ENCODE measurements around the gene NPTX1. TPM values are rescaled to one million over a fixed set of nuclear protein-coding genes. Genes with fewer than 3 reads are reported as not detected.

The NPTX1 gene
- total and polyA plus RNA-seq, 4 donors = 0.56 to 7.5 (median 1.2) TPM

- 46 to 54% methylated on average over 6 to 7 of the region's 7 CpGs for WGBS, 2 donors
- no peaks in the 10 kb centered on the region for H3K36me3 ChIP-seq (ENCODE audit: control insufficient read depth in 4 of 4, insufficient read depth in 4 of 4, low read length in 4 of 4)
- no peak for TF ChIP-seq CTCF (IDR thresholded peaks at IDR 0.05; ENCODE audit: control extremely low read depth, extremely low read depth)
- no peaks in the 10 kb centered on the region for H3K4me1 ChIP-seq (ENCODE audit: control insufficient read depth in 5 of 5, insufficient read depth in 5 of 5, low read length in 5 of 5)
- no peak overlapping the region for H3K27ac ChIP-seq (ENCODE audit: low read depth in 1 of 2, low read length in 1 of 2)
- no peak overlapping the region for H3K9ac ChIP-seq (ENCODE audit: insufficient read depth in 1 of 2, low read length in 2 of 2)
- H3K4me3 ChIP-seq = no peak overlapping the region
- H3K27me3 ChIP-seq (ENCODE audit: control insufficient read depth in 3 of 3, insufficient read depth in 3 of 3, low read length in 2 of 3) = peaks cover 3 to 38% (median 9%) of the 10 kb centered on the region in 3 donors
- no peak for ATAC-seq (ENCODE audit: insufficient read depth, low FRiP score)
- H3K9me3 ChIP-seq (ENCODE audit: control insufficient read depth in 4 of 4, insufficient read depth in 3 of 4, low read length in 3 of 4) = peaks cover 0 to 22% (median 0%) of the 10 kb centered on the region in 4 donors
- DNase-seq = no peak
Observed at GRCh38 chr17:80487511-80487910, 11.1 kb upstream of the NPTX1 start.

- Histone ChIP-seq H3K4me3 (no peak overlapping the region), H3K27me3 (ENCODE audit: control insufficient read depth in 3 of 3, insufficient read depth in 3 of 3, low read length in 2 of 3) (peaks cover 7 to 46% (median 14%) of the 10 kb centered on the region in 3 donors), H3K9ac (ENCODE audit: insufficient read depth in 1 of 2, low read length in 2 of 2) (no peak overlapping the region), H3K36me3 (ENCODE audit: control insufficient read depth in 4 of 4, insufficient read depth in 4 of 4, low read length in 4 of 4) (no peaks in the 10 kb centered on the region), H3K9me3 (ENCODE audit: control insufficient read depth in 4 of 4, insufficient read depth in 3 of 4, low read length in 3 of 4) (peaks cover 0 to 22% (median 0%) of the 10 kb centered on the region in 4 donors), H3K27ac (ENCODE audit: low read depth in 1 of 2, low read length in 1 of 2) (no peak overlapping the region), H3K4me1 (ENCODE audit: control insufficient read depth in 5 of 5, insufficient read depth in 5 of 5, low read length in 5 of 5) (no peaks in the 10 kb centered on the region)
- no peak for DNase-seq
- no peak for ATAC-seq (ENCODE audit: insufficient read depth, low FRiP score)
- TF ChIP-seq CTCF (IDR thresholded peaks at IDR 0.05; ENCODE audit: control extremely low read depth, extremely low read depth) = no peak
- WGBS, 2 donors = 36 to 38% methylated on average over 17 of the region's 17 CpGs
Observed at GRCh38 chr17:80486692-80487091, 10.3 kb upstream of the NPTX1 start.

- TF ChIP-seq CTCF (IDR thresholded peaks at IDR 0.05; ENCODE audit: control extremely low read depth, extremely low read depth) = no peak
- 74 to 83% methylated on average over 10 of the region's 10 CpGs for WGBS, 2 donors
- ATAC-seq (ENCODE audit: insufficient read depth, low FRiP score) = no peak
Observed at GRCh38 chr17:80485846-80486245, 9.4 kb upstream of the NPTX1 start.

More at GRCh38 chr17:80485846-80486245, 9.4 kb upstream of the NPTX1 start:
- no peak overlapping the region for H3K9ac ChIP-seq (ENCODE audit: insufficient read depth in 1 of 2, low read length in 2 of 2)
- H3K27ac ChIP-seq (ENCODE audit: low read depth in 1 of 2, low read length in 1 of 2) = no peak overlapping the region
- no peak for DNase-seq
- H3K9me3 ChIP-seq (ENCODE audit: control insufficient read depth in 4 of 4, insufficient read depth in 3 of 4, low read length in 3 of 4) = peaks cover 0 to 24% (median 0%) of the 10 kb centered on the region in 4 donors
- H3K27me3 ChIP-seq (ENCODE audit: control insufficient read depth in 3 of 3, insufficient read depth in 3 of 3, low read length in 2 of 3) = peaks cover 14 to 54% (median 22%) of the 10 kb centered on the region in 3 donors
- H3K4me3 ChIP-seq = no peak overlapping the region
- no peaks in the 10 kb centered on the region for H3K36me3 ChIP-seq (ENCODE audit: control insufficient read depth in 4 of 4, insufficient read depth in 4 of 4, low read length in 4 of 4)
- H3K4me1 ChIP-seq (ENCODE audit: control insufficient read depth in 5 of 5, insufficient read depth in 5 of 5, low read length in 5 of 5) = no peaks in the 10 kb centered on the region

Measured in lung (tissue), 12 donors.